Amniotic epithelial cell (primary cell): ENCODE measurements around the gene EARS2.
"Not testable (repeated sequence)": the region's sequence is repeated elsewhere in the genome, so short reads cannot be mapped to it uniquely, and the experiment has no call there.

Experiments used
- DNase-seq: peaks from one replicate; pipeline ENCODE4 v3.0.0-alpha.2; 2010; ENCODE audit warnings: low read depth

Gene EARS2

GRCh38 chr16:23567602-23568001 lies 10.5 kb upstream of the EARS2 start:
- DNase-seq, result no peak

DNA sequence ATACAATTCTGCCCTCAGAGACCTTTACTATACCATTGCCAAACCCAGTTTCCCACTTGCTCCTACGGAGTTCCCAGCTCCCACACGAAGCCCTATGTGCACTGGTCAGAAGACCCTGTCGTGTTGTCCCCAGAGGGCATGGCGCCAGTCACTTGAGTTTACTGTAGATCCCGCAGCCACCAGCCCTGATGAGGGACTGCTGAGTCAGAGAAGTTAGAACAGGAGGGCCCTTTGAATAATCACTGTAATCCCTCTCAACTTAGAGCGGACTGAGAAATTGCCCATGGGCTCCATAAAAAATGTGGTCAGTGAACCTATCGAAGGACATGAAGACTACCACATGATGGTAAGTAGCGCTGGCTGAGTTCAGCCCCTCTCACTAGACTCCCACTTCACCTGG lies 9.6 kb upstream of the EARS2 start:
- no peak for DNase-seq

DNA sequence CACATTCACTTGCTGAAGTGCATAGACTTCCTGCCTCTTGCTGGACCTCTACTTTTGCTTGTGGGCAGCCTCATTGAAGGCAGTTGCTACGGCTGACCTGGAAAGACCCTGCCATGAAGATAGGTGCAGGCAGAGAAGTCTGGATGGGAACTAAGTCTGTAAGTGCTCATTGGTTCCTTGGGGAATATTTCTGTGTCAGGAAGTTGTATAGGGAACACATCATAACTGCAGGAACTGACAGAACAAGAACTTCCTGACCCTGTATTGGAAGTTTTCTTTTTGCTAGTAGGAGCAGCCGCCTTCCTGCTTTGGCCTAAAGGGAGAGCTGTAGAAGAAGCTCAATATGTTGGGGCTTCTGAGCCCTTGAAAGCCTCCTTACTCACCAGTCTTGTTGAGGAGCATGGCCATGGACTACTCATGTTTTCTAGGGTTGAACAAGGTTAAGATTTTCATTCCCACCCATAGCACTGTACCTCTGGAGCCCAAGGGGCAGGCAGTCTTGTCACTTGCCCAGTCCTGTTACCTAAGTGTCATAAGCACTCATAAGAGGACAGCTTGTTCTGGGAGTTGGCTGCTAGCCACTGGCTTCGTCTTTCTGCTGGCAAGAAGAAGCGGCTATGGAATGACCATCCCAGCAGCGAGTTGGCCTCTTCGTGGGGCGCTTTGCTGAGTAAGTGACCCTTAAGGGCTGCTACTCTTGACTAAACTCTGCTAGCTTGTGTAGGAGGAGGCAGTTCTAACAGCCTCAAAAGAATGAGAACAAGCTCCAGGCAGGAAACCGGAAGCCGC lies 7.6 kb upstream of the EARS2 start:
- DNase-seq, result no peak

- no peak for DNase-seq
Observed at GRCh38 chr16:23563186-23563585, 6.0 kb upstream of the EARS2 start.

GRCh38 chr16:23562505-23562904 lies 5.4 kb upstream of the EARS2 start:
- DNase-seq, result no peak

DNA sequence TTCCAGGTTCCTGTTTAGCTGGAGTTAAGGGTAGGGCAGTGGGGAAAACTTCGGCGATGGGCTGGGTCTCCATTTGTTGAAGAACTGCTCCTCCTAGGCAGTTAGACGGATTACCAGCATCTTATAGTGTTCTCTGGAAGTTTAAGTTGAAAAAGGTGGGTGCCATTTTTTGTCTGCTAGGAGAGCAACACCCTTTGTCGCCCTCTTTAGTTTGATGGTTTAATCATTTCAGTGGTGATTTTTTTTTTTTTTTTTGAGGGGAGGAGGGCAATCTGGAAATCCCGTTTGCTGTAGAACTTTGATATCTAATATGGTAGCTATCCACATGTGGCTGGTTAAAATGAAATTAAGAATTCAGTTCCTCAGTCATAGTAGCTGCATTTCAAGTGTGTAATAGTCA lies 4.4 kb upstream of the EARS2 start:
- DNase-seq, result no peak

- peak; percentile 39 for DNase-seq
Observed at GRCh38 chr16:23557779-23558702, 891 bp upstream of the EARS2 start.

DNA sequence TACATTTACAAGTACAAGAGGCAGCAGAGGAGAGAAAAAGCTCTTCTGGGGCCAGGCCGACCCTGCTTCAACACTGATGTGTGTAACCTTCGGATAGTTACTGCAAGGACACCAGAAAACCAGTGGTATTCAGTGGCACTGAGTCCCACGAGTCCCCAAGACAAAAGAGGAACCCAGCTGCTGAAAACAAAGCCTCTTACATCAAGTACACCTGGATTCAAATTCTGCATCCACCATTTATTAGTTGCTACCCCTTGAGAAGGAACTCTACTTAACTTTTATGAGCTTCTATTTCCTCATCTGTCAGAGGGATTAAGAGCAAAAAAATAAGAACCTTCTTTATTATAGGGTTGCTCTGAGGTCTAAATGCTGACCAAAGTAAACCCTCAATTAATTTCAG lies 2.6 kb downstream of the EARS2 start:
- DNase-seq, result no peak

DNA sequence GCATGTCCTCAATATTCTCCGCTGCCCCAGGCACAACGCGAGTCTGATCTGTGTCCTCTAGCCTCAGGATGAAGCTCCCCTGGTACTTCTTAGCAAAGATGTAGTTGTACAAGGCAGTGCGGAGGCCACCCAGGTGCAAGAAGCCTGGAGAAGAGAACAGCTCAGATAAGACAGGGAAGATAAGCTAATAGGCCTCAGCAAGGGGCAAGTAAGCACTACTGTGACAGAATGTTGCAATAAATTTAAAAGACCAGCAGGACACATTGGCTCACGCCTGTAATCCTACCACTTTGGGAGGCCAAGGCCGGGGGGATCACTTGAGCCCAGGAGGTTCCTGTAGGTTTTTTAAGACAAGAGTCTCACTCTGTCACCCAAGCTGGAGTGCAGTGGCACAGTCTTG lies 5.0 kb downstream of the EARS2 start:
- DNase-seq, result peak; percentile 23

DNA sequence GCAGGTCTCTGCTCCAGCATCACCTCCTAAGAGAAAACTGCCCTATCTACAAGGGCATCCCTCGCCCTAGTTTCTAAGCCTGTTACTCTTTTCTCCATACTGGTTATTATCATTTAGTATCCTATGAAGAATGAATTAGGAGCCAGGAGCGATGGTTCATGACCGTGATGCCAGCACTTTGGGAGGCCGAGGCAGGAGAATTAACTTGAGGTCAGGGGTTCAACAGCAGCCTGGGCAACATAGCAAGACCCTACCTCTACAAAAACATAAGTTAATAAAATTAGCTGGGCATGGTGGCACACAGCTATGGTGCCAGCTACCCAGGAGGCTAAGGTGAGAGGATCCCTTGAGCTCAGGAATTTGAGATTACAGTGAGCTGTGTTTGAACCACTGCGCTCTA lies 7.2 kb downstream of the EARS2 start:
- no peak for DNase-seq

DNA sequence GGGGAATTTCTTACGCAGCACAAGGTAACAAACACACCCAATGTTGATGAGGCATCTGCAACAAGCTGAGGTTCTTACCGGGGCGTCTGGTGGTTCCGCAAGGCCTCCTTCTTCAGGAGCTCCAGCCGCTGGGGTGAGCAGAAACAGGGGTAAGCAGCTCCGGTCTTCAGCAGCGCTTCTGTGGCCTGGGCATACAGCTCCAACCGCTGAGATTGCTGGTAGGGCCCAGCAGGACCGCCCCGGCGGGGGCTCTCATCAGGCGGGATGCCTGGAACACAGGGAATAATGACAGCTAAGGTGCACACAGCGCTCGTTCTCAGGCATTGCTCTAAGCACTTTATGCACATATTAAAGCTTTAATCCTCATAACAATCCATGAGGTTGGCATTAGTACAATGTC lies 12.7 kb downstream of the EARS2 start:
- DNase-seq, result no peak

DNA sequence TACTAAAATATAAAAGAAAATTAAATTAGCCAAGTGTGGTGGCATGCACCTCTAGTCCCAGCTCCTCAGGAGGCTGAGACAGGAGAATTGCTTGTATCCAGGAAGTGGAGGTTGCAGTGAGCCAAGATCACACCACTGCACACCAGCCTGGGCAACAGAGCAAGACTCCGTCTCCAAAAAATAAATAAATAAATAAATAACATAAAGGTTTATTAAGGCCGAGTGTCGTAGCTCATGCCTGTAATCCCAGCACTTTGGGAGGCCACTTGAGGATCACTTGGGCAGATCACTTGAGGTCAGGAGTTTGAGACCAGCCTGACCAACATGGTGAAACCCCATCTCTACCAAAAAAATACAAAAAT lies 16.4 kb downstream of the EARS2 start:
- not testable (repeated sequence) for DNase-seq

GRCh38 chr16:23539984-23540816 lies 16.9 kb downstream of the EARS2 start:
- no peak for DNase-seq

- DNase-seq, result no peak
Observed at GRCh38 chr16:23538919-23539278, 18.3 kb downstream of the EARS2 start.

GRCh38 chr16:23537390-23537789 lies 19.8 kb downstream of the EARS2 start:
- peak; percentile 21 for DNase-seq

- peak; percentile 38 for DNase-seq
Observed at GRCh38 chr16:23535901-23536300, 21.2 kb downstream of the EARS2 start.

- peak; percentile 58 for DNase-seq
Observed at GRCh38 chr16:23534868-23535860, 22.0 kb downstream of the EARS2 start.

GRCh38 chr16:23532448-23532847 lies 24.7 kb downstream of the EARS2 start:
- DNase-seq, result no peak

DNA sequence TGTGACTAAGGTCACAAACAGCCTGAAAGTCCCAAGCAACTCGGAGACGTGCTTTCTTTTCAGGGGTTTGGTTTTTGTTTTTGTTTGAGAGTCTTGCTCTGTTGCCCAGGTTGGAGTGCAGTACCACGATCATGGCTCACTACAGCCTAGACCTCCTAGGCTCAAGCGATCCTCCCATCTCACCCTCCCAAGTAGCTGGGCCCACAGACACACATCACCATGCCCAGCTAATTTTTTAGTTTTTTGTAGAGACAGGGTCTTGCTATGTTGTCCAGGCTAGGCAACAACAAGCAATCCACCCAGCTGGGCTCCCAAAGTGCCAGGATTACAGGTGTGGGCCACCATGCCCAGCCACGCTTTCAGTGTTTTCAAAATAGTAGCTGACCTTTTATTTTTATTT lies 27.1 kb downstream of the EARS2 start:
- DNase-seq, result no peak

GRCh38 chr16:23528644-23529310 lies 28.4 kb downstream of the EARS2 start:
- DNase-seq, result no peak
